Measurements from ENCODE around the gene LANCL2.

LANCL2 gene

DNA sequence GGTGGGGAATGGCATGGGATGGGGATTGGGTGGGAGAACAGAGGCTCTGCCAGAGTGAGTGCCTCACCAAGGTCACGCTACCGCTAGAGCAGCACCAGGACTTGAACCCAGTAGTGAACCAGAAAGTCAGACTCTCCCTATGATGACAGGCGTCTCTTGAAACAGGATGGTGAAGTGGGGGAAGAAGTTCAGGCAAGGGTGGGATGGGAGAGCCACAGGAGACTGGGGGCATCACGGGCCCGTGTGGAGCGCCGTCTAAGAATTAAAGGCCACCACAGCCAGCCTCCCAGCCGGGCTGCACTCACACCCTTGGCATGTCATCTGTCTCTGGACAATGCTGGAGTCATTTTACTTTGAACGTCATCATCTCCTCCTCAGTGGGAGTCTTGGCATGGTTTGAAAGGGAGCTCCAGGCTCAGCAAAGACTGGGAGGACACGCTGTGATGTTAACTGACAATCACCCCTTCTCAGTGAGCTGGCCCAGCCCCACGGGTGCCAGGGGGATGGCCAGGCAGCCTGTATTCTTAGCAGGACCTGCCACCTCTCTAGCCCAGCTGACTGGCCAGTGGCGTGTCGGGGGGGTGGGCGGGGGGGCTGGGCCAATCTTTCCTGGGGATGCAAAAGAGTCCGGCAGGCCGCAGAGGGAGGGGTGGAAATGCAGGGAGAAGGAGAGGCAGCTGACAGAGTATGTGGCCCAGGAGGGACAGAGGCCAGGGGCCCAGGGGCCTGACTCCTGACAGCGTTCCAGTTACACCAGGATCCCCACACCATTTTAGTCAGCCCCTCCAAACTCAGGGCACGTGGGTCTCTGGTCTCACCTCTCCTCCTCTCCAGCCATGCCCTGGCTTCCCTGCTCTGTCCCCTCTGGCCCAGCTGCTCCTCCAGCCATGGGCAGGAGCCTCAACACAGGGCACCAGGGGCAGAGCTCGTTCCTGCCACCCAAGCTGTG, 111.0 kb downstream of the LANCL2 start:
- no peak for DNase-seq (ENCODE audit: low spot score)
- in situ Hi-C loops (cut with MboI; ENCODE audit: low sequenced_read_pairs, unreplicated experiment): no loop called here
- TF ChIP-seq, protein P1, sequence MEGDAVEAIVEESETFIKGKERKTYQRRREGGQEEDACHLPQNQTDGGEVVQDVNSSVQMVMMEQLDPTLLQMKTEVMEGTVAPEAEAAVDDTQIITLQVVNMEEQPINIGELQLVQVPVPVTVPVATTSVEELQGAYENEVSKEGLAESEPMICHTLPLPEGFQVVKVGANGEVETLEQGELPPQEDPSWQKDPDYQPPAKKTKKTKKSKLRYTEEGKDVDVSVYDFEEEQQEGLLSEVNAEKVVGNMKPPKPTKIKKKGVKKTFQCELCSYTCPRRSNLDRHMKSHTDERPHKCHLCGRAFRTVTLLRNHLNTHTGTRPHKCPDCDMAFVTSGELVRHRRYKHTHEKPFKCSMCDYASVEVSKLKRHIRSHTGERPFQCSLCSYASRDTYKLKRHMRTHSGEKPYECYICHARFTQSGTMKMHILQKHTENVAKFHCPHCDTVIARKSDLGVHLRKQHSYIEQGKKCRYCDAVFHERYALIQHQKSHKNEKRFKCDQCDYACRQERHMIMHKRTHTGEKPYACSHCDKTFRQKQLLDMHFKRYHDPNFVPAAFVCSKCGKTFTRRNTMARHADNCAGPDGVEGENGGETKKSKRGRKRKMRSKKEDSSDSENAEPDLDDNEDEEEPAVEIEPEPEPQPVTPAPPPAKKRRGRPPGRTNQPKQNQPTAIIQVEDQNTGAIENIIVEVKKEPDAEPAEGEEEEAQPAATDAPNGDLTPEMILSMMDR (IDR thresholded peaks at IDR 0.05; ENCODE audit: borderline replicate concordance, control extremely low read depth, extremely low read depth, insufficient read depth, missing control alignments): no peak

DNA sequence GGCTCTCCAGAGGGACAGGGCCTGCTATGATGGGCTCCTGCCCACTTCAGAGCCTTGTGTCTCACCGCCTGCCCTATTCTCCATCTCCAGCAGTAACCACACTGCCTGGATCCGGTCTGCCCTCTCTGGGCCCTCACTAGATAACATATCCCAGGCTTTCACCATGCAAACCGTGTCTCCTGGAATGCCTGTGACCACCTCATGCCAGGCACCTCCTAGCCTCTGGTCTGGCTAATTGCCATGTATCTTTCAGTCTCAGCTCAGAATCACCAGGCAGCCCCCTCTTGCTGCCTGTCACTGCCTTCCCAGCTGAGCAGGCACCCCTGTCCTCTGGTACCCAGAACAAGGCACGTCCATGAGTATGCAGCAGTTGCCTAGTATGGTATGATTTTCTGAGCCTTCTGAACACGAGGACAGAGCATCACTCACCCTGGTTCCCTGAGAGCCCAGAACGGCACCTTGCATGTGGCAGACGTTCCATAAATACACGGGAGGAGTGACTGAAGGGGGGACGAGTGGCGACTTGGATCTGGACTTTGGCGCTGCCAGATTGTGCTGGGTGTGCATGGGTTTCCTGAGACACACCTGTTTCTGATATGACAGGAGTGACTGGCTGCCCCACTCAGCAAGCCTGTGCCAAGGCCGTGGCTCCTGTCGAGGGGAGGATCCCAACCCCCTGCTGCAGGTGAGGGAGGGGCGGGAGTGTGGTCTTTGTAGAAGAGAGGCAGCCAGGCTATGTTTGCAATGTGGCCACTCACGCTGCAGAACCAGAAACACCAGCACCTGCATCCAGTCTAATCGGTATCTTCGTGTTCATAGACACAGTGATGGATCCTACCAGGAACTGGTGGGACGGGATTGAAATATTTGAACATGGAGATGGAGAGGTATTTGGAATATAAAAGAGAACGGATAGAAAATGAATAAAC, 112.0 kb downstream of the LANCL2 start:
- no peak for DNase-seq (ENCODE audit: low spot score)
- TF ChIP-seq, protein P1 (IDR thresholded peaks at IDR 0.05; ENCODE audit: borderline replicate concordance, control extremely low read depth, extremely low read depth, insufficient read depth, missing control alignments): no peak
- in situ Hi-C loops (cut with MboI; ENCODE audit: low sequenced_read_pairs, unreplicated experiment): no loop called here

DNA sequence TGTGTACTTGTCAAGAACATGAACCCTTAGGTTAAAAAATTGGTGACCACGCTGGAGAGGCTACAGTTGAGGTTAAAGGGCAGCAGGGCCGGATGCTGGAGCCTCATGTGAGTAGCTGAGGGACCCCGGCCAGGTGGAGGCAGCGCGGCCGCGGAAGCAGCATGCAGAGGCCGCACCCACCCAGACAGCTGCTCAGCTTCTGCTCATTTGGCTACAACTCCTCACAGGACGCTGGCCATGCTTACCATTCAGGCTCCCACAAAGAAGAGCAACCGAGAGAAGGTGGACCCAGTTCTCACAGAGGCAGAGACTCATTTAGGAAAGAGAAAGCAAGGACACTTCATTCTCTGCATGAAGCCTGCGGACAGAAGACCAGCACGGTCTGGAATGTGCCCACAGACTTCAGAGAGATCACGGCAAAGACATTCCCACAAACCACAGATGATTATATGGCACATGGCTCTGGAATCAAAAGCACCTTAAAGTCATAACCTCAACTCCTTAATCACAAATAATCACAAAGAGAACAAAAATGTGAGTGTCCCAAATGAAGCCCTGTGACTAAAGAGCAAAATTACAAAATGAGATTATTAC, 112.7 kb downstream of the LANCL2 start:
- DNase-seq (ENCODE audit: low spot score): no peak
- TF ChIP-seq, protein P1 (IDR thresholded peaks at IDR 0.05; ENCODE audit: borderline replicate concordance, control extremely low read depth, extremely low read depth, insufficient read depth, missing control alignments): no peak
- in situ Hi-C loops (cut with MboI; ENCODE audit: low sequenced_read_pairs, unreplicated experiment): no loop called here

DNA sequence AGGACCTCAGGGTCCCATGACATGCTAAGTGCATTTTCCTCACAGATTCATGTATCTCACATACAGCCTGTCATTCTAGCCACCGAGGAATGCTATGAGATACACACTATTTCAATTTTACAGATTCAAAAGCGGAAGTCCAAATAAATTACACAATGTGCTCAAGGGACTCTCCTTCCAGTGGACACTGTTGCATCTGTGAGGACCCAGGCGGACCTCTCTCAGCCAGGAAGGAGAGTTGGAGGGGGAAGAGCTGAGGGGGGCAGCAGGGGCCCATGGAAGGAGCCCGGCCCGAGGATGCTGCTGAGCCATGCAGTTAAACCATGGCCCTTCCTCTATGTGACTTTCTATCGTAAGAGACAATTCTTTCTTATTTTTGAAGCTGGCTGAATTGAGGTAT, 113.6 kb downstream of the LANCL2 start:
- TF ChIP-seq, protein P1 (IDR thresholded peaks at IDR 0.05; ENCODE audit: borderline replicate concordance, control extremely low read depth, extremely low read depth, insufficient read depth, missing control alignments): no peak
- no peak for DNase-seq (ENCODE audit: low spot score)
- in situ Hi-C loops (cut with MboI; ENCODE audit: low sequenced_read_pairs, unreplicated experiment): no loop called here

DNA sequence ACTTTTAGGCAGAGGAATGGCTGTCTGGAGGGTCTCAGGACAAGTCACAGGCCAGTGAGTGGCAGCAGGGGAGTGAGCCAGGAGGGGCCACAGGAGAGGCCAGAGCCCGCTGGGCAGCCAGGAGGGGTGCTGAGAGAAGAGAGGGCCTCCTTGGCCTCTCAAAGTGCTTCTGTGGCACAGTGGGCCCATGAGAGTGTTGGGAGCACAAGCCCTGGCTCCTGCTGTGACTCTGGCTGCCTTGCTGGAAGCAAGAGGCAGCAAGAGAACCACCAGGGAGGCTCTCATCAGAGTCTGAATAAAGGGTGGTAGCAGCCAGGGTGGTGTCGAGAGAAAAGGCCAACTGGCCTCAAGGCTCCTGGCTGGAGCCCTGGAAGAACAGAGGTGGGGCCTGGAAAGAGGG, 116.0 kb downstream of the LANCL2 start:
- in situ Hi-C loops (cut with MboI; ENCODE audit: low sequenced_read_pairs, unreplicated experiment): no loop called here

More for the DNA sequence above, 116.0 kb downstream of the LANCL2 start:
- DNase-seq (ENCODE audit: low spot score): no peak
- TF ChIP-seq, protein P1 (IDR thresholded peaks at IDR 0.05; ENCODE audit: borderline replicate concordance, control extremely low read depth, extremely low read depth, insufficient read depth, missing control alignments): no peak

Measured in GM13976 (cell line).